Stimulated activated CD4-positive, alpha-beta T cell treated with anti-CD3 and anti-CD28 coated beads, Interleukin-1b, Interleukin-23, amount 100 ng/mL, for 48 hours (primary cell): Measurements from ENCODE around the gene PLCB3.

Source experiments
- DNase-seq: peaks from one replicate; pipeline ENCODE4 v3.0.0-alpha.2; 2020

The PLCB3 gene

GRCh38 chr11:64251016-64251752 is at the start of gene PLCB3:
Gene PLCB3, plus strand, starts transcription at chr11:64251530. Its CDS starts 120 bp downstream, at chr11:64251650.
- DNase-seq: peak; percentile 52

- DNase-seq: no peak
Measured at GRCh38 chr11:64201543-64201942, 49.8 kb upstream of the PLCB3 start.

DNA sequence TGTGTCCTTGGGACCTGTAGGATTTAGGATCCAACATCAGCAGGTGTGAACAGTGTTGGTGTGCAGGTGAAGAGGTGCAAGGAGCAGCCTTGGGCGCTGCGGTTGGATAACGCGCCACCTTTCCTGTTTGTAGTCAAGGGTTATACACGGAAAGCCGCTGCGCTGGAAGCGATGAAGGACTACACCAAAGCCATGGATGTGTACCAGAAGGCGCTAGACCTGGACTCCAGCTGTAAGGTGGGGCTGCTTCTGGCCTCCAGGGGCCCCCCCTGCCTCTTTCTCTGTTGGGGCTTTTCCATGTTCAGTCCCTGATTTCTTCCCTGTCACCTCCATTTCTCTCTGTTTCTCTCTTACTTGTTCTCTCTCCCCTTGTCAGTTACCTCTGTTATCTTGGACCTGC is 48.3 kb upstream of the PLCB3 start:
- no peak for DNase-seq

DNA sequence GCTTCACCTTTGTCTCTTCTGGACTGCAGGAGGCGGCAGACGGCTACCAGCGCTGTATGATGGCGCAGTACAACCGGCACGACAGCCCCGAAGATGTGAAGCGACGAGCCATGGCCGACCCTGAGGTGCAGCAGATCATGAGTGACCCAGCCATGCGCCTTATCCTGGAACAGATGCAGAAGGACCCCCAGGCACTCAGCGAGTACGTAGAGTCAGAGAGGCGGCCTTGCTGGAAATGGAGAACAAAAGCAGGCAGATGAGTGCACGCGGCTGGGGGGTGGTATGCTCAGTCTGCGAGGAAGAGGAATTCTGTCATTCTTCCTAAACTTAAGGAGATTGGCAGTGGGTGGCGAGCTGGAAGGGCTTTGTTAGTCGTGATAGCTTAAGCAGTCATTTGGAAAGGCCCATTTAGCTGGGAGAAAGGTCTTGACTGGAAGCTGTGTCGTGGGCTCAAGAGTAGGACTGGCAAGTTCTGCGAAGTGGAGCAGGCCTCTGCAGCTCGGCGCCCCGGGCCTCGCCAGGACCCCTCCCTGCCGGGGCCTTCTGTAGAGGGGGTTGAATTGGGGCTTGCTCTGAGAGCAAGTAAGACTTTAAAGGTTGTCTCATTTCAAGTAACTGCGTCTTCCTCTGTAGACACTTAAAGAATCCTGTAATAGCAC is 47.8 kb upstream of the PLCB3 start:
- no peak for DNase-seq

- DNase-seq: no peak
Measured at GRCh38 chr11:64204080-64204440, 47.3 kb upstream of the PLCB3 start.

DNA sequence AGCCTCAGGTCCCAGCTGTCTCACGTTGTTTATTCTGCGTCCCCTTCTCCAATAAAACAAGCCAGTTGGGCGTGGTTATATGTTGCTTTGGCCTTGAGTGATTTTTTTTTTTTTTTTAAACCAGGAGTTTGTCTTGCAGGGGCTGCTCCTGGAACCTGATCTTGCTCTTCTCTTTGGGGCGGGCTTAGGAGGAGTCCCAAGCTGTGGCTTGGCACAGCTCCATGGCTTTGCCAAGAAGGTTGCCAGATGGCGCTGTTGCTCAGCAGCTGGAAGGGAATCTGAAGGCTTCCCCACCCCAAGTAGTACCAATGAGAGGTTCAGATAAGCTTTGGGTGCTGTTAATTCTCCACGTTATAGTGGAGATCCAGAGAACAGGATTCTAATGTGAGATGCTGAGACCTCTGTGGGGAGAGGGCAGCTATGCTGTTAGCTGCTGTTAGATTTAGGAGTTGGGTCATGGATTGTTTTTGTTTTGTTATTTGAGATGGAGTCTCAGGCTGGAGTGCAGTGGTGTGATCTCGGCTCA is 46.8 kb upstream of the PLCB3 start:
- DNase-seq: peak; percentile 74

GRCh38 chr11:64206457-64207255 is 44.7 kb upstream of the PLCB3 start, which contains the start of gene FERMT3:
Gene FERMT3, plus strand, starts transcription at chr11:64206721. Its CDS starts 644 bp downstream, at chr11:64207365.
- DNase-seq: peak; percentile 83

DNA sequence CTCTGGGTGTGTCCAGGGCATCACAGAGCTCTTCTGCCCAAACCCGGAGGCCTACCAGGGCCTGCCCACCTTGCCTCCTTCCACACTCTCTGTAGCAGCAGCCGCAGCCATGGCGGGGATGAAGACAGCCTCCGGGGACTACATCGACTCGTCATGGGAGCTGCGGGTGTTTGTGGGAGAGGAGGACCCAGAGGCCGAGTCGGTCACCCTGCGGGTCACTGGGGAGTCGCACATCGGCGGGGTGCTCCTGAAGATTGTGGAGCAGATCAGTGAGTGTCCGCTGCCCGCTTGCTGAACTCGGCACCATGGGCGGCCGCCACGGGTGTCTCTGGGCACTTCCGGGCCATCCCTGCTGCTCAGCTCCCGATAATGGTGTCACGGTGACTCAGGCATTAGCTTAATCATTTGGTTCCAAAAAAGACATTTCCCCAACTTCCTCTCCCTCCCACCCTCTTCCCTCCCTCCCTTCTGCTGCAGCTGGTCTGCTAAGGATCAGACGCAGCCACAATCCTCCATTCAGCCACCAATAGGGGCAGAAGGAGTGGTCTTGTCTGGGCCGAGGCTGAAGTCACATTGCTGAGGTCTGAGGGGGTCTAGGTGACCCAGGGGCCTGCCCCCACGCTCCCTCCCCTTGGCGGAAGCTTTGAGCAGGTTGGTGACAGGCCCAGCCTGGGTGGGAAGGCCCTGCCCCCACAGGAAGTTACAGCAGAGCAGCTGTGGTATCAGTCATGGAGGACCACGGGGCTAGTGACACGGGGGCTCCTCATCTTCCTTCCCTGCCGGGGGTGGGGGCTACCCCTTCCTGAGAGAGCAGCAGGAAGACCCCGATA is 43.9 kb upstream of the PLCB3 start:
- DNase-seq: peak; percentile 88

DNA sequence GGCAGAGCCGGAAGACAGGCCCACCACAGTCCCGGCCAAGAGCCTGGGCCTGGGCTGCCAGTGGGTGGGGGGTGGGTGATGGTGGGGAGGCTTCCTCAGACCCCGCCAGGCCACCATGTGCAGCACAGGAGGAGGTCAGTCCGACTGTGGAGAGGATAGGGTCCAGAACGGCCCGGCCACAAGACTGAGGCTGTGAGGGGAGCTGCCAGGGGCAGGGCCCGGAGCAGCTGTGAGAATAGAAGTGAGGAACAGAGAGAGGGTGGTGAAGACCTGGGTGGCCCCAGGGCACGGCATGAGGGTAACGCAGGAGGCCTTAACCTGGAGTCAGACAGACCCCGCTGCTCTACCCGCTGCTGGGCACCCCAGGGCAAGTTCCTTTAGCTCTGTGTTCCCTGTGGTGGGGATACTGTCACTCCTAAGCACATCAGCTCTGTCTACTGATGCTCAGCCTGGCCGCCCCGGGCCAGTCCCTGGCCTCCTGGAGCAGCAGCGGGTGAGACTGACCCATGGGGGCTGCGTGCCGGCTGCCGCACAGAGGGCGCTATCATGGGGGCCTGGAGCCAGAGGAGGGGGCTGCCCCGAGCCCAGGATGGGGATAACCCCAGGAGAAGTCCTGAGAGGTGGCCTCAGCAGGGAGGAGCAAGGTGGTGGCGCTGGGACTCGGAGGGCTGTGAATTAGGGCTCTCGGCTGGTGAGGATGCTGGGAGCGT is 43.1 kb upstream of the PLCB3 start:
- no peak for DNase-seq

- no peak for DNase-seq
Measured at GRCh38 chr11:64208796-64209562, 42.4 kb upstream of the PLCB3 start.

DNA sequence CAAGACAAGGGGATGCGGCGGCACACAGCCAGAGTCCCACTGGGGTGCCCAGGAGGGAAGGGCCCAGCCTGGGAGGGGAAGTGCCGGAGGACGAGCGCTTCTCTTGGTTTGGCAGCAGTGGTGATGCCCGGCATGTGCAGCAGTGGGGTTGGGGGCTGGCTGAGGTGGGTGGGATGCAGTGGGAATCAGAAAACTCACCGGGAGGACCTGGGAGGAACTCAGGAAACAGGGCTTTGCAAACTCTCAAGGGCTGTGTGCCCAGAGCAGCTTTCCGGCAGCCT is 41.8 kb upstream of the PLCB3 start:
- no peak for DNase-seq

- no peak for DNase-seq
Measured at GRCh38 chr11:64210301-64211020, 40.9 kb upstream of the PLCB3 start.

DNA sequence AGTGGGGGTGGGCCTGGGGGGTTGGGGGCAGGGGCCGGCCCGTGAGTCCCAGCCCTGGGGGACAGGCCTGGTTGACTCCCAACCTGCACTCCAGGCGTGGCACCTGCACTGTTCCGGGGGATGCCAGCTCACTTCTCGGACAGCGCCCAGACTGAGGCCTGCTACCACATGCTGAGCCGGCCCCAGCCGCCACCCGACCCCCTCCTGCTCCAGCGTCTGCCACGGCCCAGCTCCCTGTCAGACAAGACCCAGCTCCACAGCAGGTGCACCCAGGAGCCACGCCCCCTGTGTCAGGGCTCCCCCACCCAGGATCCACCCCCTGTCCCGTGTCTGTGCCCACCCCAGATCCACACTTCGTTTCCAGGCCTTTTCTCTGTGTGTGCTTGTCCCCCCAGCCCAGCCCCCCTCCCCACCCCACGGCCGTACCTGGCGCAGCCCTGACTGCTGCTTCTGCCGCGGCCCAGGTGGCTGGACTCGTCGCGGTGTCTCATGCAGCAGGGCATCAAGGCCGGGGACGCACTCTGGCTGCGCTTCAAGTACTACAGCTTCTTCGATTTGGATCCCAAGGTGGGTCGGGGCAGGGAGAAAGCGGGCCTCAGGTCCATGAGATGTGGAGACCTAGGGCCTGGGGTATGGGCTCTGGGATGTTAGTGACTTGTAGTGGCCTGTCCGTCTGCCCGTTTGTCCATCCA is 40.0 kb upstream of the PLCB3 start:
- no peak for DNase-seq

DNA sequence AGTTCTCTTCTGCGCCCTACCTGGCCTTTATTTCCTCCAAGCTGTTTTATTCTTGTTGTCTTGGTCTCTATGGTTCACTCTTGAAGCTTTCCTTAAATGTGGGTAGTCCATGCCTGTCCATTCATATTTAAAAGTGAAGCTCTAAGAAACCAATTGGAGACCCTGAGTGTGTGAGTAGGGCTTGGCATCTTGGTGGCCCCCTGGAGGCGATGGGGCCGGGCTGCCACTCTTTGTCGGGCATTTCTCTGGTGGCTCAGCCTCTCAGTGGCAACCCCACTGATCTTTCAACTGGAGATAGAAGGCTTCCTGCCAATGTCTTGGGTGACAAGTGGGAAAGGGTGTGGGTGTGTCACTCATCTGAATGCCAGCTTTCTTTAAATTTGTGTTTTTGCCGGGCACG is 34.5 kb upstream of the PLCB3 start:
- no peak for DNase-seq

- no peak for DNase-seq
Measured at GRCh38 chr11:64218628-64219353, 32.5 kb upstream of the PLCB3 start.

DNA sequence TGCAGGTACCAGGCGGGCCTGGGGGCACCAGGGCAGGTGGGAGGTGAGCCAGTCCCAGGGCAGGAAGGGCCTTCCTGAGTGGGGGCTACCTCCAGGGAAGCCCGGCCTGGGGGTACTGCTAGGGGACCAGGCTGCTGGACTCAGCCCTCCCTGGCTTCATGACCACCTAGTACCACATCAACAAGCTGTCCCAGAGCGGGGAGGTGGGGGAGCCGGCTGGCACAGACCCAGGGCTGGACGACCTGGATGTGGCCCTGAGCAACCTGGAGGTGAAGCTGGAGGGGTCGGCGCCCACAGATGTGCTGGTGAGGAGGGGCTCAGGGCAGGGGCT is 32.0 kb upstream of the PLCB3 start:
- DNase-seq: no peak

DNA sequence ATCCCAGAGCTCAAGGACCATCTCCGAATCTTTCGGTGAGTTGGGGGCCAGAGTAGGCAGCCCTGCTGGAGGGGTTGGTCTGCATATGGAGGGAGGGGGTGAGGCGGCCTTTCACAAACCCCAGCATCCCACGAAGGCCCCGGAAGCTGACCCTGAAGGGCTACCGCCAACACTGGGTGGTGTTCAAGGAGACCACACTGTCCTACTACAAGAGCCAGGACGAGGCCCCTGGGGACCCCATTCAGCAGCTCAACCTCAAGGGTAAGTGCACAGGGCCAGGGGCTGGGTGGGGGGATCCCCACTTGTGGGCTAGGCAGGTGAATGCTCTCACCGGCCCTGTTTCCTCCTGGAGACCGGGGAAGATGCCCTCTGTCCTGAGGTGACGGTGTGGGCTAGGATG is 31.6 kb upstream of the PLCB3 start:
- no peak for DNase-seq

- no peak for DNase-seq
Measured at GRCh38 chr11:64220271-64220670, 31.1 kb upstream of the PLCB3 start.

DNA sequence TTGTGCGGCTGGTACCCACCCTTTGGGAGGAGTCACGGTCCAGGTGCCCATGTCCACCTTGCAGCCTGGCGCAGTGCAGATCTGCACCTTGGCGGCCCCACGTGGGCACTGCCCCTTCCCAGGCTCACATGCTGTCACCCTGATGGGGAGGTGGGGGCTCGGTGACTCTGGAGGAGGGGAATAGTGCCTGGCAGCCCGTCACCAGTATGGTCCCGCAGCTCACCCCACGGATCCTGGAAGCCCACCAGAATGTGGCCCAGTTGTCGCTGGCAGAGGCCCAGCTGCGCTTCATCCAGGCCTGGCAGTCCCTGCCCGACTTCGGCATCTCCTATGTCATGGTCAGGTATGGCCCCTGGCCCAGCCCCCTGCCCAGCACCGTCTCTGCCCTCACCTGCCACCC is 30.5 kb upstream of the PLCB3 start:
- DNase-seq: no peak

DNA sequence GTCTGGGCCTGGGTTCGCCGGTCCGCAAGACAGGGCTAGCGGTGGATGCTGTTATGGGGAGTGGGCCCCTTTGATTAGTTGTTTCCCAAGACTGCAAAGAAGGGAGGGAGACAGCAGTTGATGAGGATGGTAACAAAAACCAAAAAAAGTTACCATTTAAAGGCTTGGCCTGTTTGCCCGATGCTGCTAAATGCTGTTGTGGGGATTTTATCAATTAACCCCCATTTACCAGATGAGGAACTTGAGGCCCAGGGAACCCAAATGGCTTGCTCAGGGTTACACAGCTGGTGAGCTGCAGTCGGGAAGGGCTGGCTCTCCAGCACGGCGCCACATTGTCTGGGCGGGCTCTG is 28.7 kb upstream of the PLCB3 start:
- no peak for DNase-seq
